Measurements from ENCODE around the gene LDLRAD2. TPM values are rescaled to one million over a fixed set of nuclear protein-coding genes. Genes with fewer than 3 reads are reported as not detected.
A peak's percentile ranks its signal among the peaks of the same experiment; 100 is the strongest.

LDLRAD2 gene
- total RNA-seq, 1 donor from 2014 or later = 0.14 TPM

DNA sequence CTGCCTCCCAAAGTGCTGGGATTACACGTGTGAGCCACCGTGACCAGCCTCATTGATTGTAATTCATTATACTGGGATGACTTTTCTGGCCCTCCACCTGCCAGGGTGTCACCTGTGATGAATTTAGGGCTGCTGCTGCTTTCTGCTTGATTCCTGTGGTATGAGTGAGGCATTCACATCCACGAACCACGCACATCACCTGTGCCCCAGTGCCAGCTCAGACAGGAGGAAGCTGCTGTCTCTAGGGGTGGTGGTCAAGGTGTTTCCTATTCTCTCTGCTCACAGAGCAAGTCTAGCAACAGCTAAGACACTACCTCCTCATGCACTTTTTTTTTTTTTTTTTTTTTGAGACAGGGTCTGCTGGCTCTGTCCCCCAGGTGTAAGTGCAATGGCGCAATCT, 12.3 kb upstream of the LDLRAD2 start:
- no peak overlapping the region for H3K27ac Mint-ChIP-seq (ENCODE audit: unreplicated experiment)
- Histone ChIP-seq H3K9ac (ENCODE audit: low read length) (no peak overlapping the region), H3K4me3 (ENCODE audit: insufficient read depth, low read depth, low read length) (no peak overlapping the region), H3K36me3 (ENCODE audit: insufficient read depth, low read length) (no peaks in the 10 kb centered on the region), H3K4me2 (ENCODE audit: low read length) (no peak overlapping the region), H2AFZ (ENCODE audit: low read depth, low read length) (no peak overlapping the region), H3K79me2 (ENCODE audit: insufficient read depth, low read length) (no peaks in the 10 kb centered on the region), H3K27ac (ENCODE audit: low read depth, low read length) (no peak overlapping the region), H3K27me3 (ENCODE audit: insufficient read depth, low read length) (no peaks in the 10 kb centered on the region), H4K20me1 (ENCODE audit: insufficient read depth, low read length) (no peaks in the 10 kb centered on the region), H3K4me1 (ENCODE audit: insufficient read depth, low read length) (no peaks in the 10 kb centered on the region), H3K9me3 (ENCODE audit: insufficient read depth, low read depth, low read length) (peaks cover 6% of the 10 kb centered on the region)
- peaks cover 7% of the 10 kb centered on the region for H3K9me3 Mint-ChIP-seq (ENCODE audit: unreplicated experiment)
- H3K36me3 Mint-ChIP-seq (ENCODE audit: low read depth, unreplicated experiment) = no peaks in the 10 kb centered on the region
- TF ChIP-seq, protein P1, sequence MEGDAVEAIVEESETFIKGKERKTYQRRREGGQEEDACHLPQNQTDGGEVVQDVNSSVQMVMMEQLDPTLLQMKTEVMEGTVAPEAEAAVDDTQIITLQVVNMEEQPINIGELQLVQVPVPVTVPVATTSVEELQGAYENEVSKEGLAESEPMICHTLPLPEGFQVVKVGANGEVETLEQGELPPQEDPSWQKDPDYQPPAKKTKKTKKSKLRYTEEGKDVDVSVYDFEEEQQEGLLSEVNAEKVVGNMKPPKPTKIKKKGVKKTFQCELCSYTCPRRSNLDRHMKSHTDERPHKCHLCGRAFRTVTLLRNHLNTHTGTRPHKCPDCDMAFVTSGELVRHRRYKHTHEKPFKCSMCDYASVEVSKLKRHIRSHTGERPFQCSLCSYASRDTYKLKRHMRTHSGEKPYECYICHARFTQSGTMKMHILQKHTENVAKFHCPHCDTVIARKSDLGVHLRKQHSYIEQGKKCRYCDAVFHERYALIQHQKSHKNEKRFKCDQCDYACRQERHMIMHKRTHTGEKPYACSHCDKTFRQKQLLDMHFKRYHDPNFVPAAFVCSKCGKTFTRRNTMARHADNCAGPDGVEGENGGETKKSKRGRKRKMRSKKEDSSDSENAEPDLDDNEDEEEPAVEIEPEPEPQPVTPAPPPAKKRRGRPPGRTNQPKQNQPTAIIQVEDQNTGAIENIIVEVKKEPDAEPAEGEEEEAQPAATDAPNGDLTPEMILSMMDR (IDR thresholded peaks at IDR 0.05; ENCODE audit: insufficient read depth, low read depth, low read length) = no peak
- TF ChIP-seq EZH2 (IDR thresholded peaks at IDR 0.05; ENCODE audit: insufficient read depth, low read length) = no peak
- DNase-seq (ENCODE audit: low read depth) = no peak
- H3K4me1 Mint-ChIP-seq (ENCODE audit: low read depth, unreplicated experiment) = no peaks in the 10 kb centered on the region
- H3K27me3 Mint-ChIP-seq (ENCODE audit: low read depth, unreplicated experiment) = peaks cover 3% of the 10 kb centered on the region
- no peak for FAIRE-seq
- no peak overlapping the region for H3K4me3 Mint-ChIP-seq (ENCODE audit: unreplicated experiment)

DNA sequence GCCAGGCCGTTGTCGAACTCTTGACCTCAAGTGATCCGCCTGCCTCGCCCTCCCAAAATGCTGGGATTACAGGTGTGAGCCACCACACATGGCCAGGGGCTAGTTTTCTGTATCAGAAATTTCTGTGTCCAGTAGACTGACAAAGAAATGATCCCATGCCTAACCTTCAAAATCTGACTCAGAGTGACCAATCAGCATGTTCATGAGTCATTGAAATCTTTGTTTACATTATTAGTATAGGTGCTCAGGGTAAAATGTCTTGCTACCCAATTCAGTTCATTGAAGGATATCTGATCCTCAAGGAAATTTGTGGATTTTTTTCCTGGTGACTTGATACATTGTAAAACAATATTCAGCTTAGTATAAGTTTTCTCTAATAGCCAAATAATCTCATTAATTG, 11.0 kb upstream of the LDLRAD2 start:
- H3K4me2 ChIP-seq (ENCODE audit: low read length) = no peak overlapping the region
- Mint-ChIP-seq H3K27ac (ENCODE audit: unreplicated experiment) (no peak overlapping the region), H3K4me1 (ENCODE audit: low read depth, unreplicated experiment) (no peaks in the 10 kb centered on the region), H3K4me3 (ENCODE audit: unreplicated experiment) (no peak overlapping the region), H3K36me3 (ENCODE audit: low read depth, unreplicated experiment) (no peaks in the 10 kb centered on the region), H3K9me3 (ENCODE audit: unreplicated experiment) (peaks cover 2% of the 10 kb centered on the region), H3K27me3 (ENCODE audit: low read depth, unreplicated experiment) (peaks cover 3% of the 10 kb centered on the region)
- no peak for TF ChIP-seq EZH2 (IDR thresholded peaks at IDR 0.05; ENCODE audit: insufficient read depth, low read length)
- TF ChIP-seq, protein P1 (IDR thresholded peaks at IDR 0.05; ENCODE audit: insufficient read depth, low read depth, low read length) = no peak
- no peaks in the 10 kb centered on the region for H3K27me3 ChIP-seq (ENCODE audit: insufficient read depth, low read length)
- FAIRE-seq = no peak
- H2AFZ ChIP-seq (ENCODE audit: low read depth, low read length) = no peak overlapping the region
- no peak overlapping the region for H3K4me3 ChIP-seq (ENCODE audit: insufficient read depth, low read depth, low read length)
- H3K9me3 ChIP-seq (ENCODE audit: insufficient read depth, low read depth, low read length) = no peaks in the 10 kb centered on the region
- no peaks in the 10 kb centered on the region for H3K36me3 ChIP-seq (ENCODE audit: insufficient read depth, low read length)
- no peaks in the 10 kb centered on the region for H3K79me2 ChIP-seq (ENCODE audit: insufficient read depth, low read length)
- H3K4me1 ChIP-seq (ENCODE audit: insufficient read depth, low read length) = no peaks in the 10 kb centered on the region
- H4K20me1 ChIP-seq (ENCODE audit: insufficient read depth, low read length) = no peaks in the 10 kb centered on the region
- DNase-seq (ENCODE audit: low read depth) = peak; percentile 35
- no peak overlapping the region for H3K27ac ChIP-seq (ENCODE audit: low read depth, low read length)
- H3K9ac ChIP-seq (ENCODE audit: low read length) = no peak overlapping the region

DNA sequence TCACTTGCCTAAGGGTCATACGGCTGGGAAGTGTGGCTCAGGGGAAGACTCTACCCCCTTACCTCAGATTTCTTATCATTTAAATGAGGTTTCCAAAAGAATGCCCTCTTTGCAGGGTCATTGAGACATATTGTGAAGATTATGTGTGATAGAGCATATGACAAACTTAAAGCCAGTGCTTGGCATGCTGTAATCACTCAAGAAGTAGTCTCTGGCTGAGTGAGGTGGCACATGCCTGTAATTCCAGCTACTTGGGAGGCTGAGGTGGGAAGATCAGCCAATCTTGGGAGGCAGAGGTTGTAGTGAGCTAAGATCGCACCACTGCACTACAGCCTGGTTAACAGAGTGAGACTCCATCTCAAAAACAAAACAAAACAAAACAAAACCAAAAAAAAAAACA, 7.5 kb upstream of the LDLRAD2 start:
- no peaks in the 10 kb centered on the region for H3K27me3 Mint-ChIP-seq (ENCODE audit: low read depth, unreplicated experiment)
- Histone ChIP-seq H3K27me3 (ENCODE audit: insufficient read depth, low read length) (no peaks in the 10 kb centered on the region), H3K79me2 (ENCODE audit: insufficient read depth, low read length) (no peaks in the 10 kb centered on the region), H3K9me3 (ENCODE audit: insufficient read depth, low read depth, low read length) (no peaks in the 10 kb centered on the region), H3K4me3 (ENCODE audit: insufficient read depth, low read depth, low read length) (no peak overlapping the region), H3K27ac (ENCODE audit: low read depth, low read length) (no peak overlapping the region), H3K4me2 (ENCODE audit: low read length) (no peak overlapping the region), H3K4me1 (ENCODE audit: insufficient read depth, low read length) (no peaks in the 10 kb centered on the region), H2AFZ (ENCODE audit: low read depth, low read length) (no peak overlapping the region), H3K9ac (ENCODE audit: low read length) (no peak overlapping the region), H4K20me1 (ENCODE audit: insufficient read depth, low read length) (no peaks in the 10 kb centered on the region), H3K36me3 (ENCODE audit: insufficient read depth, low read length) (no peaks in the 10 kb centered on the region)
- H3K4me3 Mint-ChIP-seq (ENCODE audit: unreplicated experiment) = no peak overlapping the region
- TF ChIP-seq EZH2 (IDR thresholded peaks at IDR 0.05; ENCODE audit: insufficient read depth, low read length) = no peak
- TF ChIP-seq, protein P1 (IDR thresholded peaks at IDR 0.05; ENCODE audit: insufficient read depth, low read depth, low read length) = no peak
- FAIRE-seq (no peak), DNase-seq (ENCODE audit: low read depth) (no peak)
- H3K27ac Mint-ChIP-seq (ENCODE audit: unreplicated experiment) = no peak overlapping the region
- no peaks in the 10 kb centered on the region for H3K4me1 Mint-ChIP-seq (ENCODE audit: low read depth, unreplicated experiment)
- peaks cover 2% of the 10 kb centered on the region for H3K9me3 Mint-ChIP-seq (ENCODE audit: unreplicated experiment)
- H3K36me3 Mint-ChIP-seq (ENCODE audit: low read depth, unreplicated experiment) = no peaks in the 10 kb centered on the region
